SK-N-SH treated with all-trans-retinoic acid at 6 μM for 48 hours (cell line): ENCODE measurements around the gene SLC17A4.

Experiments
- ARNTL ChIP-seq: fragments of 450-650 bp; formaldehyde crosslinking; IDR thresholded peaks from 2 replicates; pipeline ENCODE4 v1.5.0; 2020; ENCODE audit warnings: low read depth, mild to moderate bottlenecking, moderate library complexity, borderline replicate concordance
- CSDC2 ChIP-seq: fragments of 250-450 bp; sonication (Bioruptor Pico); IDR thresholded peaks from 2 replicates; pipeline ENCODE4 v1.5.0; 2020; ENCODE audit warnings: mild to moderate bottlenecking, moderate library complexity
- RARB ChIP-seq: fragments of 250-450 bp; sonication (Bioruptor Pico); IDR thresholded peaks from 2 replicates; pipeline ENCODE4 v1.8.0; 2021; ENCODE audit warnings: mild to moderate bottlenecking, moderate library complexity
- ZFP3 ChIP-seq: fragments of 250-450 bp; sonication (Bioruptor Pico); IDR thresholded peaks from 2 replicates; pipeline ENCODE4 v1.5.0; 2020; ENCODE audit warnings: mild to moderate bottlenecking, moderate library complexity
- ZFP30 ChIP-seq: fragments of 450-650 bp; formaldehyde crosslinking; IDR thresholded peaks from 2 replicates; pipeline ENCODE4 v1.5.0; 2022; ENCODE audit warnings: mild to moderate bottlenecking, moderate library complexity

GRCh38 chr6:25830458-25830857 is 75.9 kb downstream of the SLC17A4 start:
- TF ChIP-seq ZFP3 (CRISPR knock-in tag) (no peak), RARB (CRISPR knock-in tag) (no peak), CSDC2 (CRISPR knock-in tag) (no peak), ARNTL (CRISPR knock-in tag) (no peak), ZFP30 (CRISPR knock-in tag) (no peak)
